LNCaP clone FGC (cell line): ENCODE measurements around the gene WBP1.

Experiments
- DNase-seq: peaks from one replicate; pipeline ENCODE4 v3.0.0-alpha.2; 2011; ENCODE audit warnings: low read depth
- H3K4me3 ChIP-seq: 2 replicates; pipeline ENCODE4 v1.5.1; 2011; ENCODE audit warnings: mild to moderate bottlenecking, low read depth, low read length, control low read depth
- CTCF ChIP-seq: IDR thresholded peaks from 2 replicates; pipeline ENCODE4 v1.5.1; 2012; ENCODE audit warnings: mild to moderate bottlenecking; ENCODE audit not compliant: control insufficient read depth, insufficient read depth; ENCODE audit errors: extremely low read depth

The WBP1 gene

GRCh38 chr2:74428675-74429074 lies 29.6 kb upstream of the WBP1 start:
- H3K4me3 ChIP-seq: no peak overlapping the region
- no peak for DNase-seq
- TF ChIP-seq CTCF: no peak

- no peak for DNase-seq
- no peak for TF ChIP-seq CTCF
- H3K4me3 ChIP-seq: no peak overlapping the region
Observed at GRCh38 chr2:74429487-74430451, 28.5 kb upstream of the WBP1 start.

- H3K4me3 ChIP-seq: no peak overlapping the region
- no peak for DNase-seq
- TF ChIP-seq CTCF: no peak
Observed at GRCh38 chr2:74430502-74430901, 27.7 kb upstream of the WBP1 start.

- H3K4me3 ChIP-seq: no peak overlapping the region
- no peak for TF ChIP-seq CTCF
- DNase-seq: no peak
Observed at GRCh38 chr2:74436111-74436805, 22.0 kb upstream of the WBP1 start.

- no peak overlapping the region for H3K4me3 ChIP-seq
- no peak for TF ChIP-seq CTCF
- no peak for DNase-seq
Observed at GRCh38 chr2:74436848-74437695, 21.2 kb upstream of the WBP1 start.

GRCh38 chr2:74438248-74438647 lies 20.0 kb upstream of the WBP1 start:
- no peak overlapping the region for H3K4me3 ChIP-seq
- DNase-seq: no peak
- TF ChIP-seq CTCF: no peak
